GM10266 (cell line): ENCODE measurements around the gene MMP12.
"Not testable (repeated sequence)": the region's sequence is repeated elsewhere in the genome, so short reads cannot be mapped to it uniquely, and the experiment has no call there.

Experiments
- DNase-seq: peaks from one replicate; pipeline ENCODE4 v3.0.0; 2012; ENCODE audit errors: extremely low spot score
- CTCF ChIP-seq: IDR thresholded peaks from 2 replicates; pipeline ENCODE4 v1.5.1; 2012; ENCODE audit warnings: mild to moderate bottlenecking, low read depth; ENCODE audit not compliant: control insufficient read depth, insufficient read depth; ENCODE audit errors: missing control alignments

The MMP12 gene

GRCh38 chr11:102879801-102880200, 5.0 kb upstream of the MMP12 start:
- DNase-seq, result no peak
- no peak for TF ChIP-seq CTCF

GRCh38 chr11:102878595-102878994, 3.8 kb upstream of the MMP12 start:
- no peak for DNase-seq
- TF ChIP-seq CTCF, result no peak

- not testable (repeated sequence) for DNase-seq
Observed at GRCh38 chr11:102869354-102869964, 5.3 kb downstream of the MMP12 start.

- TF ChIP-seq CTCF, result no peak
- DNase-seq, result no peak
Observed at GRCh38 chr11:102868339-102868738, 6.4 kb downstream of the MMP12 start.

- no peak for DNase-seq
- no peak for TF ChIP-seq CTCF
Observed at GRCh38 chr11:102864724-102865123, 10.1 kb downstream of the MMP12 start.

- DNase-seq, result no peak
- TF ChIP-seq CTCF, result no peak
Observed at GRCh38 chr11:102853956-102854355, 20.8 kb downstream of the MMP12 start.

GRCh38 chr11:102853055-102853454, 21.7 kb downstream of the MMP12 start:
- TF ChIP-seq CTCF, result no peak
- no peak for DNase-seq
